ENCODE measurements around the gene DMGDH. TPM values are rescaled to one million over a fixed set of nuclear protein-coding genes. Genes with fewer than 3 reads are reported as not detected.

DMGDH gene
- total and polyA plus RNA-seq, 2 donors (not counting 3 experiments of a cell fraction or from before 2014, with no cell fraction given): 0.11 TPM; not detected in 1

GRCh38 chr5:79074641-79075040 is 5.2 kb upstream of the DMGDH start:
- no TSS peak for BruUV-seq (replicated peaks)
- no peak for FAIRE-seq
- dilution Hi-C loops (cut with MboI; ENCODE audit: extremely low pct_ligation_motif_present, low sequenced_read_pairs): no loop called here

More at GRCh38 chr5:79074641-79075040, 5.2 kb upstream of the DMGDH start:
- Histone ChIP-seq H3K9me3 (replicated peaks; ENCODE audit: control insufficient read depth, insufficient read depth, low read length) (no peaks in the 10 kb centered on the region), H3K9ac (replicated peaks; ENCODE audit: extremely low read depth, insufficient read depth, low read length) (no peak overlapping the region), H3K4me2 (ENCODE audit: insufficient read depth, low read length) (no peak overlapping the region), H3K27me3 (ENCODE audit: control insufficient read depth in 2 of 2, insufficient read depth in 2 of 2, low read length in 2 of 2) (peaks cover 0 to 1% of the 10 kb centered on the region in 2 experiments), H3K79me2 (ENCODE audit: control insufficient read depth, insufficient read depth, low read length) (no peaks in the 10 kb centered on the region), H3K36me3 (ENCODE audit: control insufficient read depth in 2 of 2, extremely low read depth in 1 of 2, insufficient read depth in 2 of 2, low read length in 2 of 2) (no peaks in the 10 kb centered on the region), H4K20me1 (replicated peaks; ENCODE audit: control insufficient read depth, extremely low read depth, insufficient read depth, low read length) (no peaks in the 10 kb centered on the region), H3K4me1 (ENCODE audit: control insufficient read depth, extremely low read depth, insufficient read depth, low read length) (no peaks in the 10 kb centered on the region), H3K9me1 (replicated peaks; ENCODE audit: control insufficient read depth, extremely low read depth, insufficient read depth, low read length) (no peaks in the 10 kb centered on the region), H3K27ac (ENCODE audit: insufficient read depth, low read depth, low read length) (no peak overlapping the region), H2AFZ (ENCODE audit: low read depth, low read length) (no peak overlapping the region), H3K4me3 (replicated peaks in 1 of 3; ENCODE audit: insufficient read depth in 1 of 3, low read depth in 1 of 3, low read length in 3 of 3) (no peak overlapping the region)
- intact Hi-C loops (cut with micrococcal nuclease): no loop called here
- CTCF ChIA-PET: interaction anchor here (1.2 to 3.3 kb wide), 5 partner anchors 11 to 58 kb away, joined by 3 to 10 read pairs (median 3); no protein-coding TSS in a partner anchor
- no peak for DNase-seq (ENCODE audit: low read depth, low spot score)
- POLR2A ChIA-PET: no interaction called here
- TF ChIP-seq FOS (IDR thresholded peaks at IDR 0.05; ENCODE audit: borderline replicate concordance, insufficient read depth, low read length): no peak
- TF ChIP-seq GATA2 (IDR thresholded peaks at IDR 0.05; ENCODE audit: insufficient read depth, insufficient read length, low read depth, low read length): no peak
- TF ChIP-seq JUN (IDR thresholded peaks at IDR 0.05; ENCODE audit: borderline replicate concordance, insufficient read depth, insufficient read length, low read depth): no peak
- TF ChIP-seq POLR2AphosphoS5 (IDR thresholded peaks at IDR 0.05; ENCODE audit: insufficient read depth, low read depth, low read length): no peak
- no peak for TF ChIP-seq EZH2 (IDR thresholded peaks at IDR 0.05; ENCODE audit: borderline replicate concordance, low read depth, low read length, severe bottlenecking)
- no peak for TF ChIP-seq CTCF (IDR thresholded peaks at IDR 0.05; ENCODE audit: extremely low read depth in 1 of 2, insufficient read depth in 1 of 2, low read depth in 1 of 2, low read length in 2 of 2)
- no peak for TF ChIP-seq MYC (IDR thresholded peaks at IDR 0.05; ENCODE audit: low read depth, low read length)
- TF ChIP-seq MAX (IDR thresholded peaks at IDR 0.05; ENCODE audit: insufficient read depth, insufficient read length): no peak
- no peak for TF ChIP-seq POLR2A (IDR thresholded peaks at IDR 0.05; ENCODE audit: low read depth, low read length)
